SK-N-SH treated with all-trans-retinoic acid at 6 μM for 48 hours (cell line): ENCODE results near the gene SLC27A5.

Experiments used
- ARNTL ChIP-seq: fragments of 450-650 bp; formaldehyde crosslinking; IDR thresholded peaks from 2 replicates; pipeline ENCODE4 v1.5.0; 2020; ENCODE audit warnings: low read depth, mild to moderate bottlenecking, moderate library complexity, borderline replicate concordance
- BACH2 ChIP-seq: fragments of 250-450 bp; sonication (Bioruptor Pico); IDR thresholded peaks from 2 replicates; pipeline ENCODE4 v1.9.0; 2021; ENCODE audit warnings: mild to moderate bottlenecking, borderline replicate concordance
- GLIS3 ChIP-seq: fragments of 250-450 bp; sonication (Bioruptor Pico); IDR thresholded peaks from 2 replicates; pipeline ENCODE4 v1.5.0; 2020; ENCODE audit warnings: mild to moderate bottlenecking, moderate library complexity
- ISL1 ChIP-seq: fragments of 250-450 bp; sonication (Bioruptor Pico); IDR thresholded peaks from 2 replicates; pipeline ENCODE4 v2.1.2; 2022; ENCODE audit warnings: mild to moderate bottlenecking, moderate library complexity
- POU6F1 ChIP-seq: fragments of 250-450 bp; sonication (Bioruptor Pico); IDR thresholded peaks from 2 replicates; pipeline ENCODE4 v1.8.0; 2021; ENCODE audit warnings: low read depth, mild to moderate bottlenecking, moderate library complexity, borderline replicate concordance
- SNAI2 ChIP-seq: fragments of 250-450 bp; sonication (Bioruptor Pico); IDR thresholded peaks from 2 replicates; pipeline ENCODE4 v1.5.0; 2020; ENCODE audit warnings: mild to moderate bottlenecking, moderate library complexity
- TCF4 ChIP-seq: fragments of 250-450 bp; sonication (Bioruptor Pico); IDR thresholded peaks from 2 replicates; pipeline ENCODE4 v1.8.0; 2021; ENCODE audit warnings: mild to moderate bottlenecking, moderate library complexity, borderline replicate concordance
- ZC3H10 ChIP-seq: fragments of 250-450 bp; sonication (Bioruptor Pico); IDR thresholded peaks from 2 replicates; pipeline ENCODE4 v1.5.1; 2021; ENCODE audit warnings: mild to moderate bottlenecking, moderate library complexity
- ZFP3 ChIP-seq: fragments of 250-450 bp; sonication (Bioruptor Pico); IDR thresholded peaks from 2 replicates; pipeline ENCODE4 v1.5.0; 2020; ENCODE audit warnings: mild to moderate bottlenecking, moderate library complexity
- ZFP30 ChIP-seq: fragments of 450-650 bp; formaldehyde crosslinking; IDR thresholded peaks from 2 replicates; pipeline ENCODE4 v1.5.0; 2022; ENCODE audit warnings: mild to moderate bottlenecking, moderate library complexity
- ZNF8 ChIP-seq: fragments of 450-650 bp; formaldehyde crosslinking; IDR thresholded peaks from 2 replicates; pipeline ENCODE4 v1.5.0; 2020; ENCODE audit warnings: mild to moderate bottlenecking, moderate library complexity
- TF ChIP-seq, protein P1 (sequence below): fragments of 250-450 bp; sonication (Bioruptor Pico); IDR thresholded peaks from 2 replicates; pipeline ENCODE4 v1.5.1; 2020; ENCODE audit warnings: low read depth, mild to moderate bottlenecking, moderate library complexity
- TF ChIP-seq, protein P2 (sequence below): fragments of 250-450 bp; sonication (Bioruptor Pico); IDR thresholded peaks from 2 replicates; pipeline ENCODE4 v1.8.0; 2020; ENCODE audit warnings: mild to moderate bottlenecking, moderate library complexity, borderline replicate concordance

- no peak for TF ChIP-seq TCF4 (CRISPR knock-in tag)
- no peak for TF ChIP-seq POU6F1 (CRISPR knock-in tag)
- no peak for TF ChIP-seq ZFP3
- no peak for TF ChIP-seq ZC3H10 (CRISPR knock-in tag)
- no peak for TF ChIP-seq BACH2
- TF ChIP-seq, protein P1, sequence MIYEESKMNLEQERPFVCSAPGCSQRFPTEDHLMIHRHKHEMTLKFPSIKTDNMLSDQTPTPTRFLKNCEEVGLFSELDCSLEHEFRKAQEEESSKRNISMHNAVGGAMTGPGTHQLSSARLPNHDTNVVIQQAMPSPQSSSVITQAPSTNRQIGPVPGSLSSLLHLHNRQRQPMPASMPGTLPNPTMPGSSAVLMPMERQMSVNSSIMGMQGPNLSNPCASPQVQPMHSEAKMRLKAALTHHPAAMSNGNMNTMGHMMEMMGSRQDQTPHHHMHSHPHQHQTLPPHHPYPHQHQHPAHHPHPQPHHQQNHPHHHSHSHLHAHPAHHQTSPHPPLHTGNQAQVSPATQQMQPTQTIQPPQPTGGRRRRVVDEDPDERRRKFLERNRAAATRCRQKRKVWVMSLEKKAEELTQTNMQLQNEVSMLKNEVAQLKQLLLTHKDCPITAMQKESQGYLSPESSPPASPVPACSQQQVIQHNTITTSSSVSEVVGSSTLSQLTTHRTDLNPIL = no peak
- TF ChIP-seq ZNF8 = no peak
- TF ChIP-seq, protein P2, sequence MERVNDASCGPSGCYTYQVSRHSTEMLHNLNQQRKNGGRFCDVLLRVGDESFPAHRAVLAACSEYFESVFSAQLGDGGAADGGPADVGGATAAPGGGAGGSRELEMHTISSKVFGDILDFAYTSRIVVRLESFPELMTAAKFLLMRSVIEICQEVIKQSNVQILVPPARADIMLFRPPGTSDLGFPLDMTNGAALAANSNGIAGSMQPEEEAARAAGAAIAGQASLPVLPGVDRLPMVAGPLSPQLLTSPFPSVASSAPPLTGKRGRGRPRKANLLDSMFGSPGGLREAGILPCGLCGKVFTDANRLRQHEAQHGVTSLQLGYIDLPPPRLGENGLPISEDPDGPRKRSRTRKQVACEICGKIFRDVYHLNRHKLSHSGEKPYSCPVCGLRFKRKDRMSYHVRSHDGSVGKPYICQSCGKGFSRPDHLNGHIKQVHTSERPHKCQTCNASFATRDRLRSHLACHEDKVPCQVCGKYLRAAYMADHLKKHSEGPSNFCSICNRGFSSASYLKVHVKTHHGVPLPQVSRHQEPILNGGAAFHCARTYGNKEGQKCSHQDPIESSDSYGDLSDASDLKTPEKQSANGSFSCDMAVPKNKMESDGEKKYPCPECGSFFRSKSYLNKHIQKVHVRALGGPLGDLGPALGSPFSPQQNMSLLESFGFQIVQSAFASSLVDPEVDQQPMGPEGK (CRISPR knock-in tag) = no peak
- TF ChIP-seq ZFP30 (CRISPR knock-in tag) = no peak
- no peak for TF ChIP-seq GLIS3 (CRISPR knock-in tag)
- no peak for TF ChIP-seq ARNTL (CRISPR knock-in tag)
- no peak for TF ChIP-seq SNAI2 (CRISPR knock-in tag)
- TF ChIP-seq ISL1 = no peak
Observed at GRCh38 chr19:58535857-58536256, 24.1 kb upstream of the SLC27A5 start.
